H1 (cell line): ENCODE results near the gene ULK3. TPM values are rescaled to one million over a fixed set of nuclear protein-coding genes. Genes with fewer than 3 reads are reported as not detected.

Source experiments
- CTCF ChIA-PET: fragments of 300-600 bp; sonication (Branson Sonifier 250); formaldehyde crosslinking; loops from one replicate; lab custom pipeline; 2021; ENCODE audit not compliant: partially characterized antibody; lab: Charles Lee
- POLR2A ChIA-PET: fragments of 300-600 bp; sonication (Branson Sonifier 250); formaldehyde crosslinking; loops from one replicate; lab custom pipeline; 2021; ENCODE audit warnings: inconsistent platforms; ENCODE audit not compliant: partially characterized antibody; lab: Charles Lee
- DNase-seq, 2 experiments: peaks; one replicate each; pipeline versions ENCODE4 v3.0.0 to v3.0.0-alpha.2; 2010 to 2022; ENCODE audit warnings: low spot score in 2 of 2, low read depth in 1 of 2, mixed read lengths in 1 of 2
- FAIRE-seq: peaks from 2 replicates; lab custom pipeline; 2011; peaks lifted over from hg19 to GRCh38; lab: Jason Lieb, UNC
- H2AFZ ChIP-seq: 2 replicates; pipeline ENCODE4 v1.8.1; 2012; ENCODE audit warnings: low read length, inconsistent platforms
- H2AK5ac ChIP-seq: 2 replicates; pipeline ENCODE4 v1.6.1; 2013; ENCODE audit warnings: low read depth, low read length
- H2BK120ac ChIP-seq: replicated peaks from 2 replicates; pipeline ENCODE3; 2013; ENCODE audit warnings: low read depth, low read length, inconsistent platforms
- H2BK12ac ChIP-seq: 2 replicates; pipeline ENCODE4 v1.6.1; 2013; ENCODE audit warnings: low read depth, low read length
- H2BK15ac ChIP-seq: 2 replicates; pipeline ENCODE4 v1.6.1; 2013; ENCODE audit warnings: low read length
- H2BK20ac ChIP-seq: 2 replicates; pipeline ENCODE4 v1.6.1; 2013; ENCODE audit warnings: low read length
- H2BK5ac ChIP-seq: 2 replicates; pipeline ENCODE4 v1.6.1; 2013; ENCODE audit warnings: low read depth, low read length
- H3K14ac ChIP-seq: 2 replicates; pipeline ENCODE4 v1.6.1; 2013; ENCODE audit warnings: inconsistent platforms; ENCODE audit not compliant: insufficient read length
- H3K18ac ChIP-seq: 2 replicates; pipeline ENCODE4 v1.6.1; 2013; ENCODE audit warnings: low read length; ENCODE audit errors: extremely low read depth
- H3K23ac ChIP-seq: 2 replicates; pipeline ENCODE4 v1.6.1; 2013; ENCODE audit warnings: inconsistent platforms; ENCODE audit not compliant: insufficient read length
- H3K23me2 ChIP-seq: 2 replicates; pipeline ENCODE4 v1.6.1; 2013; ENCODE audit warnings: low read depth, low read length
- H3K27ac ChIP-seq: 2 replicates; pipeline ENCODE4 v1.6.1; 2011; ENCODE audit warnings: low read depth, low read length, inconsistent platforms
- H3K27me3 ChIP-seq, 4 experiments: replicated peaks in 1 of 4; 1 replicate in 1 of 4; 2 replicates in 3 of 4; pipeline versions ENCODE4 v1.6.1 to v1.8.1; 2011 to 2013; ENCODE audit warnings: low read length in 3 of 4, mild to moderate bottlenecking in 3 of 4, inconsistent platforms in 2 of 4, mixed read lengths in 2 of 4, moderate library complexity in 1 of 4; ENCODE audit not compliant: control insufficient read depth in 3 of 4, insufficient read depth in 3 of 4; ENCODE audit errors: extremely low read depth in 1 of 4
- H3K36me3 ChIP-seq, 4 experiments: 2 replicates each; pipeline versions ENCODE4 v1.6.1 to v1.8.1; 2011 to 2013; ENCODE audit warnings: mild to moderate bottlenecking in 4 of 4, low read length in 3 of 4, moderate library complexity in 2 of 4, control low read depth in 1 of 4, inconsistent platforms in 1 of 4; ENCODE audit not compliant: insufficient read depth in 4 of 4, control insufficient read depth in 2 of 4
- H3K4ac ChIP-seq: replicated peaks from 2 replicates; pipeline ENCODE3; 2013; ENCODE audit warnings: low read length, low read depth, mixed read lengths, inconsistent platforms; ENCODE audit not compliant: insufficient read length
- H3K4me1 ChIP-seq, 4 experiments: replicated peaks in 1 of 4; 1 replicate in 1 of 4; 2 replicates in 3 of 4; pipeline versions ENCODE4 v1.6.1 to v1.8.1; 2011 to 2013; ENCODE audit warnings: low read length in 3 of 4, inconsistent platforms in 2 of 4, mixed read lengths in 1 of 4; ENCODE audit not compliant: insufficient read depth in 4 of 4, control insufficient read depth in 3 of 4
- H3K4me2 ChIP-seq, 2 experiments: 2 replicates each; pipeline versions ENCODE4 v1.6.1 to v1.8.1; 2011 to 2013; ENCODE audit warnings: low read depth in 2 of 2, low read length in 2 of 2, control low read depth in 1 of 2, inconsistent platforms in 1 of 2, mild to moderate bottlenecking in 1 of 2; ENCODE audit not compliant: insufficient read depth in 1 of 2
- H3K4me3 ChIP-seq, 4 experiments: fragments of 200-600, 300-600 bp in 1 of 4; sonication (generic), shearing (Covaris generic), sonication (Bioruptor Twin) in 1 of 4; 2 replicates each; pipeline versions ENCODE4 v1.5.1 to v1.8.1; 2011 to 2016; ENCODE audit warnings: low read length in 4 of 4, low read depth in 3 of 4, control low read depth in 2 of 4, inconsistent platforms in 2 of 4, mild to moderate bottlenecking in 2 of 4, mixed read lengths in 1 of 4, moderate library complexity in 1 of 4; ENCODE audit not compliant: insufficient read depth in 2 of 4; ENCODE audit errors: extremely low read depth in 1 of 4
- H3K56ac ChIP-seq: replicated peaks from 2 replicates; pipeline ENCODE3; 2013; ENCODE audit warnings: low read depth, mild to moderate bottlenecking, mixed read lengths, low read length, inconsistent platforms; ENCODE audit not compliant: insufficient read length
- H3K79me1 ChIP-seq: 2 replicates; pipeline ENCODE4 v1.6.1; 2013; ENCODE audit warnings: low read depth, low read length, control low read depth
- H3K79me2 ChIP-seq, 2 experiments: 2 replicates each; pipeline versions ENCODE4 v1.6.1 to v1.8.1; 2012 to 2013; ENCODE audit warnings: low read length in 2 of 2, mild to moderate bottlenecking in 2 of 2, inconsistent platforms in 1 of 2; ENCODE audit not compliant: insufficient read depth in 2 of 2, control insufficient read depth in 1 of 2
- H3K9ac ChIP-seq, 4 experiments: replicated peaks in 1 of 4; 1 replicate in 1 of 4; 2 replicates in 3 of 4; pipeline versions ENCODE4 v1.6.1 to v1.8.1; 2011 to 2013; ENCODE audit warnings: low read depth in 3 of 4, low read length in 3 of 4, control low read depth in 2 of 4, mild to moderate bottlenecking in 2 of 4, moderate library complexity in 2 of 4, inconsistent platforms in 1 of 4; ENCODE audit errors: extremely low read depth in 1 of 4
- H3K9me3 ChIP-seq, 2 experiments: 2 replicates each; pipeline versions ENCODE4 v1.6.1 to v1.8.1; 2012 to 2013; ENCODE audit warnings: mild to moderate bottlenecking in 2 of 2, moderate library complexity in 2 of 2, control low read depth in 1 of 2, inconsistent platforms in 1 of 2, low read depth in 1 of 2, low read length in 1 of 2, mixed read lengths in 1 of 2; ENCODE audit not compliant: insufficient read depth in 2 of 2
- H4K20me1 ChIP-seq, 2 experiments: replicated peaks in 1 of 2; 2 replicates each; pipeline versions ENCODE3 to v1.8.1; 2011 to 2013; ENCODE audit warnings: inconsistent platforms in 2 of 2, low read length in 2 of 2, mild to moderate bottlenecking in 1 of 2; ENCODE audit not compliant: insufficient read depth in 2 of 2, control insufficient read depth in 1 of 2
- H4K5ac ChIP-seq: 2 replicates; pipeline ENCODE4 v1.6.1; 2013; ENCODE audit warnings: low read length, low read depth, mixed read lengths, inconsistent platforms; ENCODE audit not compliant: insufficient read length
- H4K8ac ChIP-seq: 2 replicates; pipeline ENCODE4 v1.8.0; 2013; ENCODE audit warnings: mild to moderate bottlenecking, moderate library complexity, low read length, inconsistent platforms; ENCODE audit not compliant: insufficient read depth; ENCODE audit errors: extremely low read depth
- H4K91ac ChIP-seq: replicated peaks from 2 replicates; pipeline ENCODE3; 2013; ENCODE audit warnings: low read length, mixed read lengths, inconsistent platforms; ENCODE audit not compliant: insufficient read length
- BCL11A ChIP-seq, 2 experiments: IDR thresholded peaks; one replicate each; pipeline ENCODE4 v1.6.1; 2011; ENCODE audit warnings: low read depth in 2 of 2, low read length in 2 of 2, mild to moderate bottlenecking in 2 of 2
- BRCA1 ChIP-seq: IDR thresholded peaks from 2 replicates; pipeline ENCODE4 v1.6.1; 2012; ENCODE audit warnings: low read depth, low read length, improper control_type of control experiment
- KDM4A ChIP-seq: IDR thresholded peaks from one replicate; pipeline ENCODE4 v1.7.1; 2012; ENCODE audit warnings: low read depth, mild to moderate bottlenecking, moderate library complexity, low read length, inconsistent platforms; ENCODE audit not compliant: severe bottlenecking
- MAFK ChIP-seq: IDR thresholded peaks from 2 replicates; pipeline ENCODE4 v1.6.1; 2012; ENCODE audit warnings: low read depth, mild to moderate bottlenecking, improper control_type of control experiment, low read length
- NANOG ChIP-seq: IDR thresholded peaks from 2 replicates; pipeline ENCODE4 v1.6.1; 2011; ENCODE audit warnings: low read length, low read depth, mild to moderate bottlenecking, inconsistent platforms; ENCODE audit not compliant: insufficient read depth, poor library complexity, severe bottlenecking
- PHF8 ChIP-seq: fragments of 200-600 bp; sonication (generic); conservative IDR thresholded peaks from 2 replicates; pipeline ENCODE4 v1.7.1; 2012; ENCODE audit warnings: low read depth, mild to moderate bottlenecking, inconsistent platforms, low read length, moderate library complexity
- RXRA ChIP-seq: IDR thresholded peaks from 2 replicates; pipeline ENCODE4 v1.6.1; 2011; ENCODE audit warnings: low read depth, mild to moderate bottlenecking, low read length, moderate library complexity; ENCODE audit not compliant: insufficient read depth
- SAP30 ChIP-seq: fragments of 300-600 bp; sonication (generic); IDR thresholded peaks from 2 replicates; pipeline ENCODE4 v1.7.1; 2012; ENCODE audit warnings: low read length, moderate library complexity, mild to moderate bottlenecking, inconsistent platforms; ENCODE audit not compliant: insufficient read depth, insufficient replicate concordance
- SP1 ChIP-seq: IDR thresholded peaks from 2 replicates; pipeline ENCODE4 v1.6.1; 2011; ENCODE audit warnings: low read depth, low read length
- TEAD4 ChIP-seq: IDR thresholded peaks from 2 replicates; pipeline ENCODE4 v1.6.1; 2012; ENCODE audit warnings: low read depth, low read length, inconsistent platforms, mixed read lengths
- YY1 ChIP-seq: IDR thresholded peaks from 2 replicates; pipeline ENCODE4 v1.6.1; 2011; ENCODE audit warnings: low read depth, mild to moderate bottlenecking, low read length
- WGBS, 2 experiments: shearing (Covaris generic) in 1 of 2; methylation state at CpG; one replicate each; pipeline versions ENCODE4 v1.1.6 to v1.1.7; 2013 to 2015; ENCODE audit warnings: low lambda C conversion rate in 2 of 2, mixed read lengths in 2 of 2, inconsistent platforms in 1 of 2, low coverage in 1 of 2, missing lambda C conversion rate in 1 of 2; ENCODE audit not compliant: insufficient replicate concordance in 2 of 2, insufficient coverage in 1 of 2, insufficient read length in 1 of 2; ENCODE audit errors: extremely low coverage in 1 of 2, missing lambda C conversion rate in 1 of 2; 5-methylcytosine and 5-hydroxymethylcytosine counted together
- polyA plus RNA-seq, 7 experiments: library from polyadenylated mRNA; depleted of rRNA in 3 of 7; stranded (reverse) in 5 of 7; unstranded in 2 of 7; fragments of >200 nt in 5 of 7; fragments of 200-250 nt in 2 of 7; gene quantifications; 1 replicate in 5 of 7; 2 replicates in 1 of 7; 4 replicates in 1 of 7; pipeline versions ENCODE4 v1.2.1 to v1.2.3, GENCODE V29; 2011 to 2013; ENCODE audit warnings: missing spikeins in 2 of 7, mixed read lengths in 2 of 7
- total RNA-seq: library from RNA; stranded (reverse); fragmentation: NEBNext Ultra II Directional; extraction: Animal tissue kit (Norgen Biotek cat#: 25700); gene quantifications from 2 replicates; pipeline ENCODE4 v1.2.1, GENCODE V29; 2021

The ULK3 gene
- total and polyA plus RNA-seq, 2 of the 8 experiments (the other 6 are each of a cell fraction or from before 2014, with no cell fraction given): 27.1 to 34.4 TPM

GRCh38 chr15:74873036-74873755 is 30.2 kb upstream of the ULK3 start, which contains the start of gene SCAMP2:
Gene SCAMP2 (minus strand): TSS chr15:74873365. CDS start chr15:74873255, 110 bp downstream.
- no peak within 1 kb of the TSS for H3K56ac ChIP-seq
- H4K5ac ChIP-seq: peak within 1 kb of the TSS; percentile 91
- peaks cover 0 to 38% of the 10 kb centered on the region in 2 experiments; a peak in 2 of 4 replicates for H3K79me2 ChIP-seq
- peaks cover 2% of the 10 kb centered on the region; the same call in 1 of the 2 replicates for H3K79me1 ChIP-seq
- H2BK15ac ChIP-seq: 0 out of 2 replicates have a peak within 1 kb of the TSS, but pooled peaks have one; percentile 12
- peaks cover 0 to 3% (median 0%) of the 10 kb centered on the region in 4 experiments; a peak in 1 of 7 replicates for H3K4me1 ChIP-seq
- peak within 1 kb of the TSS; percentile 97; the same call in 1 of the 2 replicates for H4K8ac ChIP-seq
- peaks cover 5% of the 10 kb centered on the region; the same call in 1 of the 2 replicates for H3K23me2 ChIP-seq
- ChIA-PET POLR2A (interaction anchor here (0.6 to 1.8 kb wide), 9 partner anchors 11 to 39 kb away, joined by 3 to 12 read pairs (median 3); partner anchors contain the start of genes FAM219B and MPI), CTCF (interaction anchor here (0.6 to 2.2 kb wide), 7 partner anchors 9 to 1374 kb away, joined by 3 to 7 read pairs (median 3); partner anchors contain the start of genes MPI and ULK3)
- peak within 1 kb of the TSS; percentile 80 to 98 (median 93) for H3K4me3 ChIP-seq
- H3K27me3 ChIP-seq: no peaks in the 10 kb centered on the region
- DNase-seq (peak; percentile 84 to 96), FAIRE-seq (no peak)
- H3K14ac ChIP-seq: no peak within 1 kb of the TSS
- peak within 1 kb of the TSS; percentile 75 to 94 (median 88) for H3K9ac ChIP-seq
- H3K4ac ChIP-seq: no peak within 1 kb of the TSS
- no peaks in the 10 kb centered on the region for H3K9me3 ChIP-seq
- peak within 1 kb of the TSS; percentile 98 for H2AFZ ChIP-seq
- peak within 1 kb of the TSS; percentile 92; the same call in 1 of the 2 replicates for H3K27ac ChIP-seq
- no peak within 1 kb of the TSS for H2BK120ac ChIP-seq
- H3K4me2 ChIP-seq: peak within 1 kb of the TSS; percentile 85 to 98
- H2AK5ac ChIP-seq: no peak within 1 kb of the TSS
- no peak within 1 kb of the TSS for H4K91ac ChIP-seq
- peaks cover 0 to 5% of the 10 kb centered on the region in 2 experiments for H4K20me1 ChIP-seq
- no peak within 1 kb of the TSS for H2BK20ac ChIP-seq
- H3K18ac ChIP-seq: peak within 1 kb of the TSS; percentile 98
- 1% methylated on average over 11 of the region's 52 CpGs; no CpG with 5 or more reads in 1 of the 2 experiments for WGBS, 2 experiments
- no peaks in the 10 kb centered on the region for H3K36me3 ChIP-seq
- peak within 1 kb of the TSS; percentile 93 for H2BK5ac ChIP-seq
- H3K23ac ChIP-seq: no peak within 1 kb of the TSS
- H2BK12ac ChIP-seq: peak within 1 kb of the TSS; percentile 94; the same call in 1 of the 2 replicates
- TF ChIP-seq BRCA1: no peak
- no peak for TF ChIP-seq RXRA
- no peak for TF ChIP-seq NANOG
- no peak for TF ChIP-seq SAP30
- peak; percentile 93 for TF ChIP-seq KDM4A
- no peak for TF ChIP-seq TEAD4
- TF ChIP-seq MAFK: no peak
- peak; percentile 95 for TF ChIP-seq SP1
- TF ChIP-seq YY1: no peak
- TF ChIP-seq PHF8: peak; percentile 99
- TF ChIP-seq BCL11A (IDR thresholded peaks at IDR 0.05; ENCODE audit: low read depth in 2 of 2, low read length in 2 of 2): no peak
